ENCODE data around the gene ARL6IP5.

The ARL6IP5 gene

GRCh38 chr3:69084326-69085167, at the start of gene ARL6IP5:
Gene ARL6IP5 (plus strand): TSS chr3:69084937. CDS start chr3:69085048, 111 bp downstream.
- peak; percentile 74 to 87 for DNase-seq (ENCODE audit: low read depth in 1 of 2, low spot score in 1 of 2)

GRCh38 chr3:69044608-69045007, 40.1 kb upstream of the ARL6IP5 start:
- no peak for DNase-seq (ENCODE audit: low read depth in 1 of 2, low spot score in 1 of 2)

GRCh38 chr3:69048990-69049389, 35.7 kb upstream of the ARL6IP5 start:
- no peak for DNase-seq (ENCODE audit: low read depth in 1 of 2, low spot score in 1 of 2)

DNA sequence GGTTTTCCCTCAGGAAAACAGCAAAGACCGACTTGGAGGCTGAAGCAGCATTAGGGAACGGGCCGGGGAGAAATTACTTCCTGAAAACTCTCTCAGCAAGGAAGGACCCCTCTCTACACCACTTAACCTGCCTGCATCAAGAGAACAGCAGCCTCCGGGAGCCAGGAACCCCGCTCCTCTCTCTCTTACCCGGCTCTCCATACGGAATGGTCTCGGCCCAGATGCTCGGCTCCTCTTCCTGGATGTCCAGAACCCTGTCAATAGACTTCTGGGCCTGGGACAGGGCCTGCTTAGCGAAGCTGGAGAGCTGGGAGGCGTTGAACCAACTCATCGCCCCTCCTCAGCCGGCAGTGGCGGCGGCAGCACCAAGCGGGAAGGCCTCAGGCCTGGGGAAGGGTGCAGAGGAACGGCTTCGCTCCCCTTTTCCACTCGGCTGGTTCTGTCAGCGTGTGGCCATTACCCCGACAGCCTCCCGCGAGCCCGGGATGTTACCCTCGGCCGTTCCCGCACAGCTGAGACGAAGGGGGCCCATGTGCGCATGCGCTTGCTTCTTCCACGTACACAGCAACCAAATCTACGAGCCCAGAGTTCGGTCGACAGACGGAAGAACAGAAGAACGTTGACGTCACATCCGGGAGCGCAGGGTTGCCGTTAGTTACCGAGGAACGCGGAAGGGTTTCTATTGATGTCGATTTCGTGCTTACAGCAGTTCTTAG, 32.8 kb upstream of the ARL6IP5 start, which contains the start of gene TMF1:
Gene TMF1, minus strand, starts transcription at position 578 of the 716 bp plus-strand sequence. Its CDS starts 247 bp downstream, at position 331.
- peak; percentile 94 to 97 for DNase-seq (ENCODE audit: low read depth in 1 of 2, low spot score in 1 of 2)

DNA sequence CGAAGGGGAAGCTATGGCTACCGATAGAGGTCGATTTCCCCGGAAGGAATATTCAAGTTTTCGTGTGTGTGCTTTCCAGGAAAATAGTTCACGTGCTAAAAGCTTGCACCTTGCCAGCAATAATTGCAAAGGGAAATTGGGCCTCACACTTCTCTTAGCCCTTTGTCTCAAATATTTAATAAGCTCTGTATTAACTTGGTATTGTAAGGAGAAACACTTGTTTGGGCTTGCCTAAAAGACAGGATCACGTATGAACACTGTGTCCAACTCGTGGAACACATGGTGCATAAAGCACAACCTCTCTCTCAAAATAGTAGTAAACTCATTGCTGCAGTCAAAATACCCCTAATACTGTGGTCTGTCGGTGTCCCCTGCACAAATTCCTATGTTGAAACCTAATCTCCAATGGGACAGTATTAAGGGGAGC, 32.3 kb upstream of the ARL6IP5 start:
- DNase-seq (ENCODE audit: low read depth in 1 of 2, low spot score in 1 of 2), result no peak

- no peak for DNase-seq (ENCODE audit: low read depth in 1 of 2, low spot score in 1 of 2)
These were observed 26.4 kb upstream of the ARL6IP5 start for GRCh38 chr3:69058180-69058946.

- DNase-seq (ENCODE audit: low read depth in 1 of 2, low spot score in 1 of 2), result no peak
These were observed 25.9 kb upstream of the ARL6IP5 start for GRCh38 chr3:69058947-69059224.

- no peak for DNase-seq (ENCODE audit: low read depth in 1 of 2, low spot score in 1 of 2)
These were observed 25.0 kb upstream of the ARL6IP5 start for GRCh38 chr3:69059688-69060087.

DNA sequence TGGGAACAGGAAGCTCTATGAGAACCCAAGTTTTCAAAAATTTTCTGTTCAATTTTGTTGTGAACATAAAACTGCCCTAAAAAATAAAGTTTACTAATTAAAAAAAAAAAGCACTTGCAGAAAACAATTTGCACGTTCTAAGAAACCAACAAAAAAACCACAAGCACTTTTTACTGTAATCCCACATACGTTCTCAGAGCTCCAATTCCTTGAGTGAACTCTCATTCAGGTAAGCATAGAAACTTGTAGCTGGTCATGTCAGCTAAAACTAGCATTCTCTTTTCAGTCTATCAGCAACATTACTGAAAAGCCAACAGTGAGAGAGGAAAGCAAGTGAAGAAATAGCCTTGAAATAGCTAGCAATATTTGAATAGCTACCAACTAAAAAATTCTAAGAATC, 21.1 kb upstream of the ARL6IP5 start:
- DNase-seq (ENCODE audit: low read depth in 1 of 2, low spot score in 1 of 2), result no peak

GRCh38 chr3:69065318-69065964, 19.3 kb upstream of the ARL6IP5 start:
- no peak for DNase-seq (ENCODE audit: low read depth in 1 of 2, low spot score in 1 of 2)

DNA sequence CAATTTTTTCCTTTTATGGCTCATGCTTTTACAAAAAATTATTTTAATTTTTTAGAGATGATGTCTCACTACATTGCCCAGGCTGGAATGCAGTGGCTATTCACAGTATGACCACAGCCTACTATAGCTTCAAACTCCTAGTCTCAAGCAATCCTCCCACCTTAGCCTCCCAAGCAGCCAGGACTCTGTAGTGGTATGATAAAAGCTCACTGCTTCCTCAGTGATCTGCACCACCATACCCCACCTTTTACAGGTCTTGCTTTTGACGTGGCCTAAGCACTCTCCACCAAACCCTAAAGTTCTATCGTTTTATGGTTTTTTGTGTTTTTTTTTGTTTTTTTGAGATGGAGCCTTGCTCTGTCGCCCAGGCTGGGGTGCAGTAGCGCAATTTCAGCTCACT, 18.6 kb upstream of the ARL6IP5 start:
- DNase-seq (ENCODE audit: low read depth in 1 of 2, low spot score in 1 of 2), result no peak

DNA sequence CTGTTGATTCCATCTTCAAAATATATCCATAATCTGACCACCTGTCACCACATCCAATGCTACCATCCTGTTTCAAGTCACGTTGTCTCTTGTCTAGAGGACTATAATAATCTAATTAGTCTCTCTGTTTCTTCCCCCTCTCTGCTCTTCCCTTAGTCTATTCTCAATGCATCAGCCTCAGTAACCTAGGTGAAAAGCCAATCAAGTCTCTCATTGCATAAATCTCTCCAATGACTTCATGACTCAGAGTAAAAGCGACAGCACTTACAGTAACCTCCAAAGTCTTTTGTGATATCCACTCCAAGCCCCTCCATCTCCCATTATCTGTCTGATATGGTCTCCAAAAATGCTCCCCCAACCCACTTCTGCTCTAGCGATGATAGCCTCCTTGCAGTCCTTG, 11.8 kb upstream of the ARL6IP5 start:
- DNase-seq (ENCODE audit: low read depth in 1 of 2, low spot score in 1 of 2), result no peak

DNA sequence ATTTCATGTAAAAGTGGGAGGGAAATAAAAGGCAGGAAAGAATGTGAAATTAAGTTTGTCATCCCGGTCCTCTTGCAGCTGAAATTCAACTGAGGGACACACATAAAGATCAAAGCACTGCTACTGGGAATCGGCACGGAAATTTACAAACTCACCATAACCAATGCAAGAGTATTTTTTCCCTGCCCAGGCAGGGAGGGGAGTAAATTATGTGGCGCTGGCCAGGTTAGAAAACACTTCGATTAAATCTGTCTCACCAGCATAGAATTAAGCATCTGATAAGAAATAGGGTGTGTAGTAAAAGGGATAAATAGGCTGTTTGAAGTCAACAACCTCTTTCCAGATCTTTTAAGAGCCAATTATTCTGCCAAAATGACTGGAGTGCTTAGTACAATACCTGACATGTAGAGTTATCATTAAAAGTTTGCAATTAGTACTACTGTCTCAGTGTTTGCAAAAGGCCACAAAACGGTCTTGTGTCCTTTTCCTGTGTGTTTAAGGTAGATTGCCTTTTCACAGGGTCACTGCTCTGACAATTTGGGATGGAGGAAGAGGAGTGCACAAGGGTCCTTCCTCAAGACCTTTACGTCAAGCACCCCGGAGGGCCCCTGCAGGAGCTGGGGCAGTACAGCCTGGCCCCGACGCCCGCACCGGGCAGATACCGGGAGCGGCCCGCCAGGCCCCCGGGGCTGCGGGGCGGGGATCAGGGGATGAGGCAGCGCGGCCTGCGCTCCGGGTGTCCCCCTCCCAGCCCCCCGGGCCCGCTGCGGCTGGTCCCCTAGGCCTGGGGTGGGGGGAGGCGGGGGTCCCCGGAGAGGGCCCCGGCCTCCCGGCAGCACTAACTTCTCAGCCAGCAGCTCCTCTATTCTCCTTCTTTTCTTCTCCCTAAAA, 5.2 kb upstream of the ARL6IP5 start:
- no peak for DNase-seq (ENCODE audit: low read depth in 1 of 2, low spot score in 1 of 2)

GRCh38 chr3:69080233-69080920, 4.4 kb upstream of the ARL6IP5 start, which contains the start of gene UBA3:
Gene UBA3 (minus strand): TSS chr3:69080365. CDS start chr3:69080353, 12 bp downstream.
- DNase-seq (ENCODE audit: low read depth in 1 of 2, low spot score in 1 of 2), result peak; percentile 79 to 89

DNA sequence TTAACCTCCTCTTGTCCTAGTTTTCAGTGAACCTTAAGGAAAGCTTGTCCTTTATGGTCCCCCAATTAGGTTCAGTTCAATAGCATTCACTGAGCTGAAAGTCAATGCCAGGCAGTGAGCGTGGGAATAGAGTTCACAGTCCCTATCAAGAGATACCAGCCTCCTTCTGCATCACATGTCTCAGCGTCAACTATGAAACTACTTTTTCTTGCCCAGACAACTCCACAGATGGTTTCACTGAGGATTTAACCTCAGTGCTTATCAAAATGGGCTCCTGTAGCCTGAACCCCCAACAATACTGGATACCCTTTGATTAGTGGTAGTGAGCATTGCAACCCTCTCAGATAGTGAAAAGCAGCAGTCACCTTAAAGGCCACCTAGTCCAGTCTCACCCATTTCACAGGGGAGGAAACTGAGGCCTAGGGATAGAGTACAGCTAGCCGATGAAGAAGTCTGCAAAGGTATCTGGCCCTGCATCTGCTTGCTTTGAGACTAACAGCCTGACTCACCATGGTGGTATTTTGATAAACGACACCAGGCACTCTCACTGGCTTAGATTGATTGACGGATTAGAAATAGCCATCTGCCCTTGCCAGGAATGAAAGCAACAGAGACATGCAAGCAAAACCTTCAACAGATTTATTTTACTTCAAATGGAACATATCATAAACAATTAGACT, 3.0 kb upstream of the ARL6IP5 start:
- DNase-seq (ENCODE audit: low read depth in 1 of 2, low spot score in 1 of 2), result no peak

GRCh38 chr3:69082361-69082760, 2.4 kb upstream of the ARL6IP5 start:
- no peak for DNase-seq (ENCODE audit: low read depth in 1 of 2, low spot score in 1 of 2)

DNA sequence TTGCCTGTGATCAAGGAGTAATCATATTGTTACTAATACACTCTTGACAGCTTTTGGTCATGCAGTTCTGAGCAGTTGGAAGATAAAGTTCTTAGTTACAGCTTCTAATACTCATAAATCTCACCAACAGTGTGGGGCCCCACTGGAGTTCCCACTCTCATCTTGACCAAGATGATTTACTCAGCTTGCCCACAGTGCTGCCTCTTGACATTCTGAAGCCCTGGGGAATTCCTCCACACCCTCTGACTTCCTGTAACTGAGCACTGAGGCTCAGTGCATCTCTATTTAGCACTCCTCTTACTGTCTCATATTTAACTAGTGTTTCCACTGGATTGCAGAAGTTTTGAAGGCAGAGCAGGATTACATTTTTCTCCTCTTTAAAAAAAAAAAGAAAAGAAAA, 1.9 kb upstream of the ARL6IP5 start:
- DNase-seq (ENCODE audit: low read depth in 1 of 2, low spot score in 1 of 2), result peak; percentile 36 to 83

- no peak for DNase-seq (ENCODE audit: low read depth in 1 of 2, low spot score in 1 of 2)
These were observed 563 bp downstream of the ARL6IP5 start for GRCh38 chr3:69085168-69085832.
